GM12891 (cell line): ENCODE data around the gene FTO.

ENCODE experiments used
- PAX5 ChIP-seq: IDR thresholded peaks from 2 replicates; pipeline ENCODE4 v1.6.1; 2011; ENCODE audit warnings: low read length, moderate library complexity, mild to moderate bottlenecking; ENCODE audit not compliant: insufficient read depth, severe bottlenecking
- POLR2A ChIP-seq: IDR thresholded peaks from 2 replicates; pipeline ENCODE4 v1.6.1; 2011; ENCODE audit warnings: low read depth, low read length, control low read depth
- POLR2AphosphoS5 ChIP-seq: IDR thresholded peaks from 2 replicates; pipeline ENCODE4 v1.6.1; 2011; ENCODE audit warnings: low read depth, low read length, control low read depth
- POU2F2 ChIP-seq: IDR thresholded peaks from 2 replicates; pipeline ENCODE4 v1.6.1; 2011; ENCODE audit warnings: low read depth, mild to moderate bottlenecking, control low read depth, low read length, moderate library complexity
- SPI1 ChIP-seq: IDR thresholded peaks from 2 replicates; pipeline ENCODE4 v1.6.1; 2011; ENCODE audit warnings: low read depth, low read length, control low read depth
- TAF1 ChIP-seq: IDR thresholded peaks from 2 replicates; pipeline ENCODE4 v1.6.1; 2011; ENCODE audit warnings: low read depth, low read length, control low read depth

DNA sequence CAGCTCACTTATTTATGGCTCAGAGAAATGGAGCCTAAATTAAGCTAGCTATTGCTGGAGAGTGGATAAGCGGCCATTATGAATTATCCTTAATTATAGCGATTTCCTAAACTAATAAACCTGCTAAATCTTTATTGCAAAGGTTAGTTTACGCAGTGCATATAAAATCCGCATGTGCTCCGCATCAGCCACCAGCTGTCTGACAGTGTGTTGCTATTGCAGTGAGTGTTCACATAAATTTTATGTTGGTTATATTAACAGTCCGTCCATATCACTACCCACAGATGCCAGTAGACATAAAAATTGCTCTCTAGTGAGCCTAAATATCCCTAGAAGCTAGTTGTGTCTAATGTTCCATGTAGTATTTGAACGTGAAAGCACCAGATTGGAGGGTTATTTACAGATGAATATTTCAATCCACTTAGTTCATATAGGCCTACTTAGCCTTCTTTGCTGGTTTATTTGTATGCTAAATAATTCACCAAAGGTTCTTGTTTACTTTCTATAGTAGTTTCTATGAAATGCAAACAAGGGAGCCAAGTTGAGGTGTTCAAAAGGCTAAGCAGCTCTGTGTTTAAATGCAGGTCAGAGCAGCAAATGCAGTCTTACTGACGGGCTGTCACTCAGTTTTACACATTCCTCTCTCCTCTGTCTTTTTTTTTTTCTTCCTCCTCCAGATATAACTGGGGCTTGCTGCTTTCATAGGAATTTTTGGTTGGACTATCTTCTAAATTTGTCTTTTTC lies 363.5 kb downstream of the FTO start:
- TF ChIP-seq POLR2A (no peak), SPI1 (no peak), POLR2AphosphoS5 (no peak), PAX5 (no peak), TAF1 (no peak), POU2F2 (no peak)
